ENCODE measurements around the gene CDKN2A. TPM values are rescaled to one million over a fixed set of nuclear protein-coding genes. Genes with fewer than 3 reads are reported as not detected.
A peak's percentile ranks its signal among the peaks of the same experiment; 100 is the strongest.

Gene CDKN2A
- total and polyA plus RNA-seq, 2 donors (not counting 3 experiments of a cell fraction or from before 2014, with no cell fraction given): 8.5 to 10.7 TPM

DNA sequence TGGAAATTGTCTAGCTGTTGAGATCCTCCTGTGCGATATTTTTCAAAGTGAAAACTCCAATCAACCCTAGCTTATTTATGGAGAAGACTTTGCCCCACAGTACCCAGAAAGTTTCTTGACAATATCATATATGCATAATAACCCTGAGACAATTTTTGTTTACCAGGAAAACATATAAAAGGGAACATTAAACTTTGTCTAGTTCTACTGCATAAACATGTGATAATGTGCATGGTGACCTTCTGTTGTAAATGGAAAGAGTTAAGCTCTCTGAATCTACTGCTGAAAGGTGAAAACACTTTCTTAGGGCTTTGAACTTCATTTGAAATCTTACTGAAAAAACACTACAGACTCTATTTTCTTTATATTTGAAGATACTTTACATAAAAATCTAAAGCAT lies 47.2 kb upstream of the CDKN2A start:
- H3K27me3 ChIP-seq (ENCODE audit: control insufficient read depth in 2 of 2, insufficient read depth in 2 of 2, low read length in 2 of 2): no peaks in the 10 kb centered on the region
- no peaks in the 10 kb centered on the region for H4K20me1 ChIP-seq (replicated peaks; ENCODE audit: control insufficient read depth, extremely low read depth, insufficient read depth, low read length)
- FAIRE-seq: no peak
- POLR2A ChIA-PET: no interaction called here
- H3K9me3 ChIP-seq (replicated peaks; ENCODE audit: control insufficient read depth, insufficient read depth, low read length): no peaks in the 10 kb centered on the region
- no peak overlapping the region for H2AFZ ChIP-seq (ENCODE audit: low read depth, low read length)
- dilution Hi-C loops (cut with MboI; ENCODE audit: extremely low pct_ligation_motif_present, low sequenced_read_pairs) (no loop called here), intact Hi-C loops (cut with micrococcal nuclease) (no loop called here)
- H3K9ac ChIP-seq (replicated peaks; ENCODE audit: extremely low read depth, insufficient read depth, low read length): no peak overlapping the region
- H3K4me1 ChIP-seq (ENCODE audit: control insufficient read depth, extremely low read depth, insufficient read depth, low read length): peaks cover 21% of the 10 kb centered on the region
- no peak for TF ChIP-seq JUN (IDR thresholded peaks at IDR 0.05; ENCODE audit: borderline replicate concordance, insufficient read depth, insufficient read length, low read depth)
- no peak overlapping the region for H3K4me3 ChIP-seq (replicated peaks in 1 of 3; ENCODE audit: insufficient read depth in 1 of 3, low read depth in 1 of 3, low read length in 3 of 3)
- H3K27ac ChIP-seq (ENCODE audit: insufficient read depth, low read depth, low read length): no peak overlapping the region
- H3K9me1 ChIP-seq (replicated peaks; ENCODE audit: control insufficient read depth, extremely low read depth, insufficient read depth, low read length): no peaks in the 10 kb centered on the region
- no peaks in the 10 kb centered on the region for H3K79me2 ChIP-seq (ENCODE audit: control insufficient read depth, insufficient read depth, low read length)
- CTCF ChIA-PET: interaction anchor here (1.0 to 7.1 kb wide), 5 partner anchors 11 to 228 kb away, joined by 3 to 53 read pairs (median 7); partner anchors contain the start of gene CDKN2B
- DNase-seq (ENCODE audit: low read depth, low spot score): no peak
- no peak overlapping the region for H3K4me2 ChIP-seq (ENCODE audit: insufficient read depth, low read length)
- BruUV-seq (replicated peaks): no TSS peak
- no peaks in the 10 kb centered on the region for H3K36me3 ChIP-seq (ENCODE audit: control insufficient read depth in 2 of 2, extremely low read depth in 1 of 2, insufficient read depth in 2 of 2, low read length in 2 of 2)

DNA sequence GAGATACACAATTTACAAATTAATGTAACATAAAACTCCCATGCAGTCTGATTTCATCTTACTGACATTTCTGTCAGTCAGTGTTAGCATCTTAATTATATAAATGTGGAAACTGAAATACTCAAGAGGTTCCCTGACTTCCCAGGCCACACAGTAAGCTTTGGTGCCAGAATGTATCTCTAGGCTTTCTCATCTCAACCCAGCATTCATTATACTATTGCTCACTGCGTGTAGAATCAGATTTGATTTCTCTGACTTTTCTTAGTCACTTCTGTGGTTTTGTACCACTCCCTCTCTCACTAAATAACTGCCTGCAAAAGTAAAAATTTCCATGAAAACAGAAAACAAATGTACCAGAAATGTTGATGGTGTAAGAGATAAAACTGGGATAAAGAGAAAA lies 46.6 kb upstream of the CDKN2A start:
- BruUV-seq (replicated peaks): no TSS peak
- Histone ChIP-seq H3K4me3 (replicated peaks in 1 of 3; ENCODE audit: insufficient read depth in 1 of 3, low read depth in 1 of 3, low read length in 3 of 3) (no peak overlapping the region), H3K79me2 (ENCODE audit: control insufficient read depth, insufficient read depth, low read length) (no peaks in the 10 kb centered on the region), H3K9ac (replicated peaks; ENCODE audit: extremely low read depth, insufficient read depth, low read length) (no peak overlapping the region), H3K9me3 (replicated peaks; ENCODE audit: control insufficient read depth, insufficient read depth, low read length) (no peaks in the 10 kb centered on the region), H3K4me2 (ENCODE audit: insufficient read depth, low read length) (no peak overlapping the region), H4K20me1 (replicated peaks; ENCODE audit: control insufficient read depth, extremely low read depth, insufficient read depth, low read length) (no peaks in the 10 kb centered on the region), H3K9me1 (replicated peaks; ENCODE audit: control insufficient read depth, extremely low read depth, insufficient read depth, low read length) (no peaks in the 10 kb centered on the region), H3K4me1 (ENCODE audit: control insufficient read depth, extremely low read depth, insufficient read depth, low read length) (peaks cover 21% of the 10 kb centered on the region), H2AFZ (ENCODE audit: low read depth, low read length) (no peak overlapping the region), H3K36me3 (ENCODE audit: control insufficient read depth in 2 of 2, extremely low read depth in 1 of 2, insufficient read depth in 2 of 2, low read length in 2 of 2) (no peaks in the 10 kb centered on the region), H3K27ac (ENCODE audit: insufficient read depth, low read depth, low read length) (no peak overlapping the region), H3K27me3 (ENCODE audit: control insufficient read depth in 2 of 2, insufficient read depth in 2 of 2, low read length in 2 of 2) (no peaks in the 10 kb centered on the region)
- dilution Hi-C loops (cut with MboI; ENCODE audit: extremely low pct_ligation_motif_present, low sequenced_read_pairs): no loop called here
- intact Hi-C loops (cut with micrococcal nuclease): no loop called here
- POLR2A ChIA-PET: no interaction called here
- DNase-seq (ENCODE audit: low read depth, low spot score) (no peak), FAIRE-seq (no peak)
- TF ChIP-seq MYC (IDR thresholded peaks at IDR 0.05; ENCODE audit: low read depth, low read length) (no peak), GATA2 (IDR thresholded peaks at IDR 0.05; ENCODE audit: insufficient read depth, insufficient read length, low read depth, low read length) (peak; percentile 20)
- CTCF ChIA-PET: interaction anchor here (1.2 to 7.1 kb wide), 7 partner anchors 11 to 228 kb away, joined by 4 to 53 read pairs (median 7); partner anchors contain the start of genes CDKN2A, CDKN2B and CDKN2B-AS1

Data from endothelial cell of umbilical vein (primary cell).